ENCODE measurements around the gene APOC3. TPM values are rescaled to one million over a fixed set of nuclear protein-coding genes. Genes with fewer than 3 reads are reported as not detected.
"Not testable (repeated sequence)": the region's sequence is repeated elsewhere in the genome, so short reads cannot be mapped to it uniquely, and the experiment has no call there.

The APOC3 gene
- total RNA-seq, 2 donors from 2014 or later: not detected

- no peak for ATAC-seq
- H3K4me3 Mint-ChIP-seq: no peak overlapping the region
Measured at GRCh38 chr11:116792869-116793771, 36.6 kb upstream of the APOC3 start.

GRCh38 chr11:116793772-116794097 lies 36.0 kb upstream of the APOC3 start:
- no peak for DNase-seq (ENCODE audit: low spot score)
- Mint-ChIP-seq H3K27ac (no peak overlapping the region), H3K36me3 (no peaks in the 10 kb centered on the region), H3K9me3 (no peaks in the 10 kb centered on the region), H3K4me1 (ENCODE audit: low read depth in 2 of 2) (peaks cover 7 to 10% of the 10 kb centered on the region in 2 donors), H3K27me3 (peaks cover 0 to under 1% of the 10 kb centered on the region in 2 donors), H3K4me3 (no peak overlapping the region)
- no peak for ATAC-seq

More at GRCh38 chr11:116792869-116793771, 36.6 kb upstream of the APOC3 start:
- Mint-ChIP-seq H3K9me3 (no peaks in the 10 kb centered on the region), H3K4me1 (ENCODE audit: low read depth in 2 of 2) (peaks cover 13 to 15% of the 10 kb centered on the region in 2 donors), H3K27me3 (no peaks in the 10 kb centered on the region), H3K36me3 (peaks cover under 1% of the 10 kb centered on the region), H3K27ac (no peak overlapping the region)
- no peak for DNase-seq (ENCODE audit: low spot score)

- no peaks in the 10 kb centered on the region for H3K9me3 Mint-ChIP-seq
- no peaks in the 10 kb centered on the region for H3K36me3 Mint-ChIP-seq
- H3K27ac Mint-ChIP-seq: no peak overlapping the region
- H3K4me1 Mint-ChIP-seq (ENCODE audit: low read depth in 2 of 2): peaks cover 6 to 10% of the 10 kb centered on the region in 2 donors
- ATAC-seq (no peak), DNase-seq (ENCODE audit: low spot score) (no peak)
- peaks cover 2 to 5% of the 10 kb centered on the region in 2 donors for H3K27me3 Mint-ChIP-seq
- no peak overlapping the region for H3K4me3 Mint-ChIP-seq
Measured at GRCh38 chr11:116794851-116795250, 34.9 kb upstream of the APOC3 start.

- H3K4me1 Mint-ChIP-seq (ENCODE audit: low read depth in 2 of 2): peaks cover 0 to 3% of the 10 kb centered on the region in 2 donors
- H3K4me3 Mint-ChIP-seq: no peak overlapping the region
- H3K9me3 Mint-ChIP-seq: no peaks in the 10 kb centered on the region
- no peak for DNase-seq (ENCODE audit: low spot score)
- no peaks in the 10 kb centered on the region for H3K36me3 Mint-ChIP-seq
- no peak overlapping the region for H3K27ac Mint-ChIP-seq
- no peak for ATAC-seq
- peaks cover 2 to 12% of the 10 kb centered on the region in 2 donors for H3K27me3 Mint-ChIP-seq
Measured at GRCh38 chr11:116796548-116796947, 33.2 kb upstream of the APOC3 start.

- Mint-ChIP-seq H3K36me3 (no peaks in the 10 kb centered on the region), H3K4me3 (no peak overlapping the region), H3K9me3 (no peaks in the 10 kb centered on the region), H3K27ac (no peak overlapping the region), H3K4me1 (ENCODE audit: low read depth in 2 of 2) (peaks cover 0 to 3% of the 10 kb centered on the region in 2 donors), H3K27me3 (peaks cover 6 to 16% of the 10 kb centered on the region in 2 donors)
- ATAC-seq (no peak), DNase-seq (ENCODE audit: low spot score) (no peak)
Measured at GRCh38 chr11:116797816-116798215, 31.9 kb upstream of the APOC3 start.

- Mint-ChIP-seq H3K27me3 (peaks cover 7 to 18% of the 10 kb centered on the region in 2 donors), H3K9me3 (no peaks in the 10 kb centered on the region), H3K4me1 (ENCODE audit: low read depth in 2 of 2) (no peaks in the 10 kb centered on the region), H3K36me3 (no peaks in the 10 kb centered on the region), H3K4me3 (no peak overlapping the region), H3K27ac (no peak overlapping the region)
- ATAC-seq (peak in 1 of 2 donors; percentile 73), DNase-seq (ENCODE audit: low spot score) (no peak)
Measured at GRCh38 chr11:116798368-116798767, 31.3 kb upstream of the APOC3 start.

GRCh38 chr11:116800610-116801009 lies 29.1 kb upstream of the APOC3 start:
- no peak for DNase-seq (ENCODE audit: low spot score)
- Mint-ChIP-seq H3K36me3 (no peaks in the 10 kb centered on the region), H3K9me3 (no peaks in the 10 kb centered on the region), H3K27ac (no peak overlapping the region), H3K4me1 (ENCODE audit: low read depth in 2 of 2) (no peaks in the 10 kb centered on the region), H3K4me3 (no peak overlapping the region), H3K27me3 (peaks cover 7 to 18% of the 10 kb centered on the region in 2 donors)
- no peak for ATAC-seq

GRCh38 chr11:116801662-116802061 lies 28.0 kb upstream of the APOC3 start:
- ATAC-seq, H3K4me3 Mint-ChIP-seq, H3K36me3 Mint-ChIP-seq: not testable (repeated sequence)

GRCh38 chr11:116804001-116804400 lies 25.7 kb upstream of the APOC3 start:
- ATAC-seq: no peak
- H3K4me3 Mint-ChIP-seq: no peak overlapping the region
- H3K27ac Mint-ChIP-seq: no peak overlapping the region

More at GRCh38 chr11:116801662-116802061, 28.0 kb upstream of the APOC3 start:
- H3K27ac Mint-ChIP-seq; H3K9me3 Mint-ChIP-seq; H3K4me1 Mint-ChIP-seq (ENCODE audit: low read depth in 2 of 2); DNase-seq (ENCODE audit: low spot score): not testable (repeated sequence)
- peaks cover 7 to 18% of the 10 kb centered on the region in 2 donors for H3K27me3 Mint-ChIP-seq

GRCh38 chr11:116807601-116808261 lies 22.0 kb upstream of the APOC3 start:
- H3K27ac Mint-ChIP-seq: no peak overlapping the region

More at GRCh38 chr11:116804001-116804400, 25.7 kb upstream of the APOC3 start:
- no peaks in the 10 kb centered on the region for H3K9me3 Mint-ChIP-seq
- DNase-seq (ENCODE audit: low spot score): no peak
- no peaks in the 10 kb centered on the region for H3K36me3 Mint-ChIP-seq
- no peaks in the 10 kb centered on the region for H3K4me1 Mint-ChIP-seq (ENCODE audit: low read depth in 2 of 2)
- H3K27me3 Mint-ChIP-seq: peaks cover 5 to 18% of the 10 kb centered on the region in 2 donors

GRCh38 chr11:116808262-116809175 lies 21.2 kb upstream of the APOC3 start:
- no peak for DNase-seq (ENCODE audit: low spot score)
- H3K27ac Mint-ChIP-seq: no peak overlapping the region
- H3K36me3 Mint-ChIP-seq: no peaks in the 10 kb centered on the region
- ATAC-seq: no peak
- no peak overlapping the region for H3K4me3 Mint-ChIP-seq
- peaks cover 0 to 6% of the 10 kb centered on the region in 2 donors for H3K4me1 Mint-ChIP-seq (ENCODE audit: low read depth in 2 of 2)
- H3K27me3 Mint-ChIP-seq: no peaks in the 10 kb centered on the region
- H3K9me3 Mint-ChIP-seq: no peaks in the 10 kb centered on the region

More at GRCh38 chr11:116807601-116808261, 22.0 kb upstream of the APOC3 start:
- Mint-ChIP-seq H3K4me3 (no peak overlapping the region), H3K27me3 (peaks cover 2 to 4% of the 10 kb centered on the region in 2 donors), H3K36me3 (no peaks in the 10 kb centered on the region), H3K4me1 (ENCODE audit: low read depth in 2 of 2) (no peaks in the 10 kb centered on the region), H3K9me3 (no peaks in the 10 kb centered on the region)
- ATAC-seq (no peak), DNase-seq (ENCODE audit: low spot score) (no peak)

GRCh38 chr11:116811194-116811593 lies 18.5 kb upstream of the APOC3 start:
- H3K9me3 Mint-ChIP-seq: no peaks in the 10 kb centered on the region
- H3K36me3 Mint-ChIP-seq: no peaks in the 10 kb centered on the region
- no peaks in the 10 kb centered on the region for H3K27me3 Mint-ChIP-seq
- no peak overlapping the region for H3K4me3 Mint-ChIP-seq
- DNase-seq (ENCODE audit: low spot score) (no peak), ATAC-seq (no peak)
- H3K4me1 Mint-ChIP-seq (ENCODE audit: low read depth in 2 of 2): peaks cover 0 to 8% of the 10 kb centered on the region in 2 donors
- no peak overlapping the region for H3K27ac Mint-ChIP-seq

GRCh38 chr11:116812109-116812508 lies 17.6 kb upstream of the APOC3 start:
- DNase-seq (ENCODE audit: low spot score) (no peak), ATAC-seq (no peak)
- H3K9me3 Mint-ChIP-seq: no peaks in the 10 kb centered on the region
- H3K27me3 Mint-ChIP-seq: no peaks in the 10 kb centered on the region
- peaks cover 0 to 8% of the 10 kb centered on the region in 2 donors for H3K4me1 Mint-ChIP-seq (ENCODE audit: low read depth in 2 of 2)
- H3K4me3 Mint-ChIP-seq: no peak overlapping the region
- H3K27ac Mint-ChIP-seq: no peak overlapping the region
- no peaks in the 10 kb centered on the region for H3K36me3 Mint-ChIP-seq
